Endometrial microvascular endothelial cells (primary cell): ENCODE data around the gene FAXDC2. TPM values are rescaled to one million over a fixed set of nuclear protein-coding genes. Genes with fewer than 3 reads are reported as not detected.

ENCODE experiments used
- in situ Hi-C: cut with HindIII; loops from 2 replicates; pipeline ENCODE4 v1.10.0; 2017; ENCODE audit warnings: low sequenced_read_pairs, low pct_unique_long_range_greater_than_20kb; ENCODE audit errors: inconsistent ontology term
- total RNA-seq: library from RNA; depleted of rRNA; stranded (reverse); fragments of >200 nt; gene quantifications from one replicate; pipeline ENCODE4 v1.2.3, GENCODE V29; 2015; ENCODE audit errors: inconsistent ontology term

FAXDC2 gene
- total RNA-seq, 1 donor from 2014 or later, result 3.3 TPM

DNA sequence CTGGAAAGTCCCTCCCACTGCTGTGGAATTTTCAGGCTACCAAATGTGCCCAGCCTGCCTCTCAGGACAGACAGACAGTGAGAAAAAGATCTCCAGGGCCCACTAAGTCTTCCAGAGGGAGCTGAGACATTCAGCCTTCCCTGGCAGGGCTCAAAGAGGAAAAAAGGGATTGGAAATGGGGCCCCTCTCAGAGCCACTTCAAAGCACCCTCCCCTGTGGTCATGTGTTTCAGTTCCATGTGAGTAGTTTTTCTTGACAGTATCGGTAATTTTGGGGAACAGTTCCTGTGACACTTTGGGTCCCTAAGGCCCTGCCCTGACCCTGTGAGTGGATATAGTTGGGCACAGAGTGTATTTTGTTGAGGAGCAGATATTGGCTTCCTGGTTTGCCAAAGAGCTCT, 70.3 kb downstream of the FAXDC2 start:
- in situ Hi-C loops, result no loop called here

DNA sequence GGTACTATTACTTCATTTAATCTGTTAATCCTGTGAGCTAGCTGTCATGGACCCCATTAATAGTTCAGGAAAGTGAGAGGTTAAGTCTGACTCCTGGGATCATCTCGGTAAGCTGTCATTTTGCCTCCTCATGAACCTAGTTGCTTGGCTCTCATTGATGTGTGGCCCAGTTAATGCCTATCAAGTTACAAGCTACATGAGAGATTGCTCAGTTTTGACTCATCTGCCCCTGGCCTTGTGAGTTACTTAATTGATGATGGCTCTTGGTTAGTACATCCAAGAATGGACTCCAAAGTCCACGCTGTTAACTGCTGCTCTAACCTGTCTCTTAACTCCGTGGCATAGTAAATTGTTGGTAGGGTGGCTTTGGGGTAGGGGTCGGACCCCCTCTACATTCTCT, 71.3 kb downstream of the FAXDC2 start:
- in situ Hi-C loops, result no loop called here

DNA sequence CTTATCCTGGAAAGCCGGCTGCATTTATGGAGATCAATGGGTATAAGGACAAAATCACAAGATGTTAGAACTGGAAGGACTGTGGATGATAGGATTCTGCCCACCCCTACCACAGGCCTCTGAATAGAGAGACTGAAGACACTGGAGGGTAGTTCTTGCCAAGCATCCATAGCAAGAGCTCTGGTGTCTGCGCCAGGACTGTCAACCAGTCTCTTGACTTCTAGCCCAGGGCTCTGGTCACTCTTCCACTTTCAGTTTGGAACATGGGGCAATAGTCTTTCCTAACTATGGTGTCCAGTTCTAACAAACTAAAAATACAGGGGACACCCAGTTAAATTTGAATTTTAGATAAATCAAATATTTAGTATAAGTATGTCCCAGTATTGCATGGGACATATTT, 71.9 kb downstream of the FAXDC2 start:
- in situ Hi-C loops, result no loop called here

DNA sequence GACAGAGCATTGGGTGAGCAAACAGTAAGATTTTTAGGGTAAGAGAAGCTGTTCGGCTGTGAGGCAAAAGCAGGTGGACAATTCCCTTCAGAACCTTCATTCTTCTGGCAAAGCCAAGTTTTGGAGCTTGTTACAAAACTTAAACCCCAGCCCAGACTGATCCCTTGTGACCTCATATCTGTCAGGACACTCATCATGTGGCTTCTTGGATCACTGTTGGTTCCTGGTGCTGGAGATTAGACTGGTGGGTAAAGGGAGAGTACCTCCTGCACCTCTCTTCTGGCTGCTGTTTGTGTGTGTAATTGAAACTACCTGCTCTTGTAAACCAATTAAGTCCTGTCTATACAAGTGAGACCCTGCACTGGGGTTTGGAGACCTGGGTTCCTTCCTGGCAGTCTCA, 74.2 kb downstream of the FAXDC2 start:
- in situ Hi-C loops, result no loop called here

- in situ Hi-C loops, result no loop called here
Observed at GRCh38 chr5:154773326-154773725, 77.1 kb downstream of the FAXDC2 start.

GRCh38 chr5:154771383-154771901, 79.0 kb downstream of the FAXDC2 start:
- in situ Hi-C loops, result no loop called here

GRCh38 chr5:154770111-154770510, 80.3 kb downstream of the FAXDC2 start:
- in situ Hi-C loops, result no loop called here

Other genes starting within 250 kb of the FAXDC2 start
- 106 TPM for gene LARP1, start 95.2 kb downstream of the FAXDC2 start, total RNA-seq
- gene CNOT8, start 8.0 kb upstream of the FAXDC2 start, total RNA-seq, result 90.4 TPM
- 40.1 TPM for gene GEMIN5, start 87.6 kb upstream of the FAXDC2 start, total RNA-seq
- 65.5 TPM for gene MRPL22, start 90.5 kb upstream of the FAXDC2 start, total RNA-seq
- gene KIF4B, start 163.2 kb upstream of the FAXDC2 start, total RNA-seq, result 0.37 TPM